OCI-LY1 (cell line): ENCODE measurements around the gene PLD1.

Experiments
- CTCF ChIP-seq: fragments of 200-600 bp; sonication (generic), shearing (Covaris generic); IDR thresholded peaks from 2 replicates; pipeline ENCODE4 v1.5.1; 2017; ENCODE audit warnings: mild to moderate bottlenecking, antibody characterized with exemption, low read length, moderate library complexity, mixed read lengths
- EZH2 ChIP-seq: fragments of 200-600 bp; sonication (generic), shearing (Covaris generic); IDR thresholded peaks from 2 replicates; pipeline ENCODE4 v1.8.0; 2017; ENCODE audit warnings: borderline replicate concordance, mixed run types, mild to moderate bottlenecking, antibody characterized with exemption, low read length, moderate library complexity, mixed read lengths

- no peak for TF ChIP-seq CTCF
- TF ChIP-seq EZH2, result no peak
These were observed 244.7 kb downstream of the PLD1 start for GRCh38 chr3:171565481-171566058.
